H1 (cell line): ENCODE data around the gene GGCX. TPM values are rescaled to one million over a fixed set of nuclear protein-coding genes. Genes with fewer than 3 reads are reported as not detected.

Experiments used
- CTCF ChIA-PET: fragments of 300-600 bp; sonication (Branson Sonifier 250); formaldehyde crosslinking; loops from one replicate; lab custom pipeline; 2021; ENCODE audit not compliant: partially characterized antibody; lab: Charles Lee
- POLR2A ChIA-PET: fragments of 300-600 bp; sonication (Branson Sonifier 250); formaldehyde crosslinking; loops from one replicate; lab custom pipeline; 2021; ENCODE audit warnings: inconsistent platforms; ENCODE audit not compliant: partially characterized antibody; lab: Charles Lee
- DNase-seq, 2 experiments: peaks; one replicate each; pipeline versions ENCODE4 v3.0.0 to v3.0.0-alpha.2; 2010 to 2022; ENCODE audit warnings: low spot score in 2 of 2, low read depth in 1 of 2, mixed read lengths in 1 of 2
- FAIRE-seq: peaks from 2 replicates; lab custom pipeline; 2011; peaks lifted over from hg19 to GRCh38; lab: Jason Lieb, UNC
- H2AFZ ChIP-seq: 2 replicates; pipeline ENCODE4 v1.8.1; 2012; ENCODE audit warnings: low read length, inconsistent platforms
- H2AK5ac ChIP-seq: 2 replicates; pipeline ENCODE4 v1.6.1; 2013; ENCODE audit warnings: low read depth, low read length
- H2BK120ac ChIP-seq: replicated peaks from 2 replicates; pipeline ENCODE3; 2013; ENCODE audit warnings: low read depth, low read length, inconsistent platforms
- H2BK12ac ChIP-seq: 2 replicates; pipeline ENCODE4 v1.6.1; 2013; ENCODE audit warnings: low read depth, low read length
- H2BK15ac ChIP-seq: 2 replicates; pipeline ENCODE4 v1.6.1; 2013; ENCODE audit warnings: low read length
- H2BK20ac ChIP-seq: 2 replicates; pipeline ENCODE4 v1.6.1; 2013; ENCODE audit warnings: low read length
- H2BK5ac ChIP-seq: 2 replicates; pipeline ENCODE4 v1.6.1; 2013; ENCODE audit warnings: low read depth, low read length
- H3K14ac ChIP-seq: 2 replicates; pipeline ENCODE4 v1.6.1; 2013; ENCODE audit warnings: inconsistent platforms; ENCODE audit not compliant: insufficient read length
- H3K18ac ChIP-seq: 2 replicates; pipeline ENCODE4 v1.6.1; 2013; ENCODE audit warnings: low read length; ENCODE audit errors: extremely low read depth
- H3K23ac ChIP-seq: 2 replicates; pipeline ENCODE4 v1.6.1; 2013; ENCODE audit warnings: inconsistent platforms; ENCODE audit not compliant: insufficient read length
- H3K23me2 ChIP-seq: 2 replicates; pipeline ENCODE4 v1.6.1; 2013; ENCODE audit warnings: low read depth, low read length
- H3K27ac ChIP-seq: 2 replicates; pipeline ENCODE4 v1.6.1; 2011; ENCODE audit warnings: low read depth, low read length, inconsistent platforms
- H3K27me3 ChIP-seq, 4 experiments: replicated peaks in 1 of 4; 1 replicate in 1 of 4; 2 replicates in 3 of 4; pipeline versions ENCODE4 v1.6.1 to v1.8.1; 2011 to 2013; ENCODE audit warnings: low read length in 3 of 4, mild to moderate bottlenecking in 3 of 4, inconsistent platforms in 2 of 4, mixed read lengths in 2 of 4, moderate library complexity in 1 of 4; ENCODE audit not compliant: control insufficient read depth in 3 of 4, insufficient read depth in 3 of 4; ENCODE audit errors: extremely low read depth in 1 of 4
- H3K36me3 ChIP-seq, 4 experiments: 2 replicates each; pipeline versions ENCODE4 v1.6.1 to v1.8.1; 2011 to 2013; ENCODE audit warnings: mild to moderate bottlenecking in 4 of 4, low read length in 3 of 4, moderate library complexity in 2 of 4, control low read depth in 1 of 4, inconsistent platforms in 1 of 4; ENCODE audit not compliant: insufficient read depth in 4 of 4, control insufficient read depth in 2 of 4
- H3K4ac ChIP-seq: replicated peaks from 2 replicates; pipeline ENCODE3; 2013; ENCODE audit warnings: low read length, low read depth, mixed read lengths, inconsistent platforms; ENCODE audit not compliant: insufficient read length
- H3K4me1 ChIP-seq, 4 experiments: replicated peaks in 1 of 4; 1 replicate in 1 of 4; 2 replicates in 3 of 4; pipeline versions ENCODE4 v1.6.1 to v1.8.1; 2011 to 2013; ENCODE audit warnings: low read length in 3 of 4, inconsistent platforms in 2 of 4, mixed read lengths in 1 of 4; ENCODE audit not compliant: insufficient read depth in 4 of 4, control insufficient read depth in 3 of 4
- H3K4me2 ChIP-seq, 2 experiments: 2 replicates each; pipeline versions ENCODE4 v1.6.1 to v1.8.1; 2011 to 2013; ENCODE audit warnings: low read depth in 2 of 2, low read length in 2 of 2, control low read depth in 1 of 2, inconsistent platforms in 1 of 2, mild to moderate bottlenecking in 1 of 2; ENCODE audit not compliant: insufficient read depth in 1 of 2
- H3K4me3 ChIP-seq, 4 experiments: fragments of 200-600, 300-600 bp in 1 of 4; sonication (generic), shearing (Covaris generic), sonication (Bioruptor Twin) in 1 of 4; 2 replicates each; pipeline versions ENCODE4 v1.5.1 to v1.8.1; 2011 to 2016; ENCODE audit warnings: low read length in 4 of 4, low read depth in 3 of 4, control low read depth in 2 of 4, inconsistent platforms in 2 of 4, mild to moderate bottlenecking in 2 of 4, mixed read lengths in 1 of 4, moderate library complexity in 1 of 4; ENCODE audit not compliant: insufficient read depth in 2 of 4; ENCODE audit errors: extremely low read depth in 1 of 4
- H3K56ac ChIP-seq: replicated peaks from 2 replicates; pipeline ENCODE3; 2013; ENCODE audit warnings: low read depth, mild to moderate bottlenecking, mixed read lengths, low read length, inconsistent platforms; ENCODE audit not compliant: insufficient read length
- H3K79me1 ChIP-seq: 2 replicates; pipeline ENCODE4 v1.6.1; 2013; ENCODE audit warnings: low read depth, low read length, control low read depth
- H3K79me2 ChIP-seq, 2 experiments: 2 replicates each; pipeline versions ENCODE4 v1.6.1 to v1.8.1; 2012 to 2013; ENCODE audit warnings: low read length in 2 of 2, mild to moderate bottlenecking in 2 of 2, inconsistent platforms in 1 of 2; ENCODE audit not compliant: insufficient read depth in 2 of 2, control insufficient read depth in 1 of 2
- H3K9ac ChIP-seq, 4 experiments: replicated peaks in 1 of 4; 1 replicate in 1 of 4; 2 replicates in 3 of 4; pipeline versions ENCODE4 v1.6.1 to v1.8.1; 2011 to 2013; ENCODE audit warnings: low read depth in 3 of 4, low read length in 3 of 4, control low read depth in 2 of 4, mild to moderate bottlenecking in 2 of 4, moderate library complexity in 2 of 4, inconsistent platforms in 1 of 4; ENCODE audit errors: extremely low read depth in 1 of 4
- H3K9me3 ChIP-seq, 2 experiments: 2 replicates each; pipeline versions ENCODE4 v1.6.1 to v1.8.1; 2012 to 2013; ENCODE audit warnings: mild to moderate bottlenecking in 2 of 2, moderate library complexity in 2 of 2, control low read depth in 1 of 2, inconsistent platforms in 1 of 2, low read depth in 1 of 2, low read length in 1 of 2, mixed read lengths in 1 of 2; ENCODE audit not compliant: insufficient read depth in 2 of 2
- H4K20me1 ChIP-seq, 2 experiments: replicated peaks in 1 of 2; 2 replicates each; pipeline versions ENCODE3 to v1.8.1; 2011 to 2013; ENCODE audit warnings: inconsistent platforms in 2 of 2, low read length in 2 of 2, mild to moderate bottlenecking in 1 of 2; ENCODE audit not compliant: insufficient read depth in 2 of 2, control insufficient read depth in 1 of 2
- H4K5ac ChIP-seq: 2 replicates; pipeline ENCODE4 v1.6.1; 2013; ENCODE audit warnings: low read length, low read depth, mixed read lengths, inconsistent platforms; ENCODE audit not compliant: insufficient read length
- H4K8ac ChIP-seq: 2 replicates; pipeline ENCODE4 v1.8.0; 2013; ENCODE audit warnings: mild to moderate bottlenecking, moderate library complexity, low read length, inconsistent platforms; ENCODE audit not compliant: insufficient read depth; ENCODE audit errors: extremely low read depth
- H4K91ac ChIP-seq: replicated peaks from 2 replicates; pipeline ENCODE3; 2013; ENCODE audit warnings: low read length, mixed read lengths, inconsistent platforms; ENCODE audit not compliant: insufficient read length
- RNF2 ChIP-seq: fragments of 200-900, 300-1000 bp; sonication (generic); IDR thresholded peaks from 2 replicates; pipeline ENCODE4 v1.7.1; 2016; ENCODE audit warnings: borderline replicate concordance, low read depth, mild to moderate bottlenecking, antibody characterized with exemption, low read length; ENCODE audit not compliant: poor library complexity, severe bottlenecking; ENCODE audit errors: missing control alignments
- YY1 ChIP-seq: IDR thresholded peaks from 2 replicates; pipeline ENCODE4 v1.6.1; 2011; ENCODE audit warnings: low read depth, mild to moderate bottlenecking, low read length
- ZNF274 ChIP-seq: IDR thresholded peaks from 2 replicates; pipeline ENCODE4 v1.7.0; 2012; ENCODE audit warnings: low read length, borderline replicate concordance; ENCODE audit errors: extremely low read depth
- WGBS, 2 experiments: shearing (Covaris generic) in 1 of 2; methylation state at CpG; one replicate each; pipeline versions ENCODE4 v1.1.6 to v1.1.7; 2013 to 2015; ENCODE audit warnings: low lambda C conversion rate in 2 of 2, mixed read lengths in 2 of 2, inconsistent platforms in 1 of 2, low coverage in 1 of 2, missing lambda C conversion rate in 1 of 2; ENCODE audit not compliant: insufficient replicate concordance in 2 of 2, insufficient coverage in 1 of 2, insufficient read length in 1 of 2; ENCODE audit errors: extremely low coverage in 1 of 2, missing lambda C conversion rate in 1 of 2; 5-methylcytosine and 5-hydroxymethylcytosine counted together
- polyA plus RNA-seq, 7 experiments: library from polyadenylated mRNA; depleted of rRNA in 3 of 7; stranded (reverse) in 5 of 7; unstranded in 2 of 7; fragments of >200 nt in 5 of 7; fragments of 200-250 nt in 2 of 7; gene quantifications; 1 replicate in 5 of 7; 2 replicates in 1 of 7; 4 replicates in 1 of 7; pipeline versions ENCODE4 v1.2.1 to v1.2.3, GENCODE V29; 2011 to 2013; ENCODE audit warnings: missing spikeins in 2 of 7, mixed read lengths in 2 of 7
- total RNA-seq: library from RNA; stranded (reverse); fragmentation: NEBNext Ultra II Directional; extraction: Animal tissue kit (Norgen Biotek cat#: 25700); gene quantifications from 2 replicates; pipeline ENCODE4 v1.2.1, GENCODE V29; 2021

Gene GGCX
- total and polyA plus RNA-seq, 2 of the 8 experiments (the other 6 are each of a cell fraction or from before 2014, with no cell fraction given), result 29.4 to 33.8 TPM

DNA sequence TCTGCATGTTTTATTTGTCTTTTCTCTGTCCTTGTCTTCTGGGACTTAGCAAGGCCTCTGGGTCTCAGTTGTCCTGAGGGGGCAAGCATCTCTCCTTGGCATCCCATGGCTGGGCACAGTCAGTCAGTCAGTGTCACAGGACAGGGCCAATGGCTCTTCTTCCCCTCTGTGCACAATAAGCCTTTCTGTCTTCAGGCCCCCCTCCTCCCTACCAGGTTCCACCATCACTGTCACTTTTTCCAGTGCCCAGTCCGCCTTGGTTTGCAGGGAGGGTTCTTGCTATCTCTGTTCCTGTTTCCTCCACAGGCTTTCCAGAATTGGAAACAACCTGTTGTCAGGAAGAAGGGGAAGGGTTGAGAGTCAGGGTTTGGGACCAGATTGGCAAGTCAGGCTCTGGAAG lies 21.2 kb upstream of the GGCX start:
- DNase-seq, result no peak
- TF ChIP-seq ZNF274 (no peak), RNF2 (no peak), YY1 (no peak)

More for the DNA sequence above, 21.2 kb upstream of the GGCX start:
- Histone ChIP-seq H4K8ac (no peak overlapping the region), H3K27me3 (peaks cover 8 to 34% (median 21%) of the 10 kb centered on the region in 4 experiments; a peak in 6 of 7 replicates), H3K4me2 (no peak overlapping the region), H3K36me3 (no peaks in the 10 kb centered on the region), H2BK5ac (no peak overlapping the region), H3K9me3 (no peaks in the 10 kb centered on the region), H4K20me1 (no peaks in the 10 kb centered on the region), H4K91ac (no peak overlapping the region), H2AK5ac (no peak overlapping the region), H3K79me1 (no peaks in the 10 kb centered on the region; the same call in 1 of the 2 replicates), H2AFZ (no peak overlapping the region), H3K79me2 (no peaks in the 10 kb centered on the region), H2BK15ac (no peak overlapping the region), H3K14ac (no peak overlapping the region), H2BK120ac (no peak overlapping the region), H3K18ac (no peak overlapping the region), H3K56ac (no peak overlapping the region), H3K27ac (no peak overlapping the region), H3K23ac (no peak overlapping the region), H4K5ac (no peak overlapping the region), H3K4me1 (peaks cover 2 to 19% (median 11%) of the 10 kb centered on the region in 4 experiments), H3K23me2 (peaks cover 7% of the 10 kb centered on the region; the same call in 1 of the 2 replicates), H2BK12ac (no peak overlapping the region), H2BK20ac (no peak overlapping the region), H3K9ac (no peak overlapping the region), H3K4ac (no peak overlapping the region), H3K4me3 (no peak overlapping the region)
- ChIA-PET POLR2A (no interaction called here), CTCF (interaction anchor here (1.5 kb wide), 1 partner anchor 32 kb away, joined by 3 read pairs; no protein-coding TSS in a partner anchor)
- 92% methylated on average over 1 of the region's 1 CpG; no CpG with 5 or more reads in 1 of the 2 experiments for WGBS, 2 experiments
- FAIRE-seq, result no peak
